HG02571 (cell line): ENCODE data around the gene PTPRN2.
"Not testable (repeated sequence)": the region's sequence is repeated elsewhere in the genome, so short reads cannot be mapped to it uniquely, and the experiment has no call there.

Experiments used
- ATAC-seq: cut with Tn5 transposase; IDR thresholded peaks from one replicate; pipeline ENCODE4 v1.9.1; 2021; ENCODE audit warnings: mild to moderate bottlenecking, moderate library complexity; ENCODE audit not compliant: unreplicated experiment

Gene PTPRN2

GRCh38 chr7:157905651-157906461 lies 681.8 kb downstream of the PTPRN2 start:
- no peak for ATAC-seq

- no peak for ATAC-seq
Measured at GRCh38 chr7:157904866-157905570, 682.6 kb downstream of the PTPRN2 start.

GRCh38 chr7:157904211-157904865 lies 683.3 kb downstream of the PTPRN2 start:
- ATAC-seq = no peak

GRCh38 chr7:157903710-157904109 lies 683.9 kb downstream of the PTPRN2 start:
- ATAC-seq = no peak

- ATAC-seq = no peak
Measured at GRCh38 chr7:157903296-157903695, 684.3 kb downstream of the PTPRN2 start.

GRCh38 chr7:157901816-157902610 lies 685.6 kb downstream of the PTPRN2 start:
- ATAC-seq = not testable (repeated sequence)

- ATAC-seq = no peak
Measured at GRCh38 chr7:157901166-157901565, 686.5 kb downstream of the PTPRN2 start.

- no peak for ATAC-seq
Measured at GRCh38 chr7:157900556-157900955, 687.1 kb downstream of the PTPRN2 start.

- ATAC-seq = no peak
Measured at GRCh38 chr7:157900011-157900410, 687.6 kb downstream of the PTPRN2 start.

GRCh38 chr7:157898802-157899505 lies 688.7 kb downstream of the PTPRN2 start:
- ATAC-seq = no peak

- ATAC-seq = no peak
Measured at GRCh38 chr7:157898261-157898660, 689.4 kb downstream of the PTPRN2 start.

GRCh38 chr7:157897681-157898080 lies 689.9 kb downstream of the PTPRN2 start:
- no peak for ATAC-seq

GRCh38 chr7:157896774-157897555 lies 690.7 kb downstream of the PTPRN2 start:
- no peak for ATAC-seq

- ATAC-seq = not testable (repeated sequence)
Measured at GRCh38 chr7:157896376-157896675, 691.3 kb downstream of the PTPRN2 start.

GRCh38 chr7:157895520-157896375 lies 691.9 kb downstream of the PTPRN2 start:
- no peak for ATAC-seq

GRCh38 chr7:157895098-157895497 lies 692.5 kb downstream of the PTPRN2 start:
- ATAC-seq = not testable (repeated sequence)

- no peak for ATAC-seq
Measured at GRCh38 chr7:157893535-157894044, 694.0 kb downstream of the PTPRN2 start.

- ATAC-seq = no peak
Measured at GRCh38 chr7:157892751-157893523, 694.7 kb downstream of the PTPRN2 start.
